Suprapubic skin (tissue), 3 donors: ENCODE measurements around the gene ZG16.

Experiments used
- EP300 ChIP-seq: sonication (generic); formaldehyde crosslinking; IDR thresholded peaks from one replicate; pipeline ENCODE4 v1.6.1; 2017; ENCODE audit warnings: antibody characterized with exemption
- POLR2A ChIP-seq, 2 donors: fragments of 450-650 bp; IDR thresholded peaks; one replicate each; pipeline ENCODE4 v1.6.1; 2017; ENCODE audit warnings: antibody characterized with exemption in 2 of 2, mild to moderate bottlenecking in 2 of 2, moderate library complexity in 2 of 2
- TF ChIP-seq, protein P1 (sequence below), 2 donors: fragments of 200-600 bp in 1 of 2; fragments of 450-650 bp in 1 of 2; sonication (generic) in 1 of 2; IDR thresholded peaks; one replicate each; pipeline ENCODE4 v1.5.1; 2016 to 2019; ENCODE audit warnings: antibody characterized with exemption in 2 of 2, mild to moderate bottlenecking in 1 of 2, moderate library complexity in 1 of 2

DNA sequence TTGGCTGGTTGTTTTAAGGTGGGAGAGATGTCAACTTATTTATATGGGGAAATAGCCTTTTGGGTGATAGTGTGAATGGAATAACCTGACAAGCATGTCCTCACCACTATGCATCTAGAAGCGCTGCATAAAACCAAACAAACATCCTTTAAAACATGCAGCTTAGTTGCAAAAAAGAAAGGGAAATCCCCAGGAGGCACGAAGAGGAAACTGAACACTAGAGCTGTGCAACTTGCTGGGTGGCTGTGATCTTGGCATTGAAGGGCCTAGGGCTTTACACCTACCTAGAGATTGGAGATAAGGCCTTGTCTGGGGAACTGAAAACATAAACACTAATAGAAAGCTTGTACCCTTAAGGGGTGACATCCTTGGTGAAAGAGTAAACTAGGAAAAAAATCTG lies 39.5 kb upstream of the ZG16 start:
- no peak for TF ChIP-seq POLR2A (IDR thresholded peaks at IDR 0.05)
- TF ChIP-seq, protein P1, sequence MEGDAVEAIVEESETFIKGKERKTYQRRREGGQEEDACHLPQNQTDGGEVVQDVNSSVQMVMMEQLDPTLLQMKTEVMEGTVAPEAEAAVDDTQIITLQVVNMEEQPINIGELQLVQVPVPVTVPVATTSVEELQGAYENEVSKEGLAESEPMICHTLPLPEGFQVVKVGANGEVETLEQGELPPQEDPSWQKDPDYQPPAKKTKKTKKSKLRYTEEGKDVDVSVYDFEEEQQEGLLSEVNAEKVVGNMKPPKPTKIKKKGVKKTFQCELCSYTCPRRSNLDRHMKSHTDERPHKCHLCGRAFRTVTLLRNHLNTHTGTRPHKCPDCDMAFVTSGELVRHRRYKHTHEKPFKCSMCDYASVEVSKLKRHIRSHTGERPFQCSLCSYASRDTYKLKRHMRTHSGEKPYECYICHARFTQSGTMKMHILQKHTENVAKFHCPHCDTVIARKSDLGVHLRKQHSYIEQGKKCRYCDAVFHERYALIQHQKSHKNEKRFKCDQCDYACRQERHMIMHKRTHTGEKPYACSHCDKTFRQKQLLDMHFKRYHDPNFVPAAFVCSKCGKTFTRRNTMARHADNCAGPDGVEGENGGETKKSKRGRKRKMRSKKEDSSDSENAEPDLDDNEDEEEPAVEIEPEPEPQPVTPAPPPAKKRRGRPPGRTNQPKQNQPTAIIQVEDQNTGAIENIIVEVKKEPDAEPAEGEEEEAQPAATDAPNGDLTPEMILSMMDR (IDR thresholded peaks at IDR 0.05): no peak
- TF ChIP-seq EP300: no peak
